GM18870 (cell line): ENCODE results near the gene TUBA3D.
"Not testable (repeated sequence)": the region's sequence is repeated elsewhere in the genome, so short reads cannot be mapped to it uniquely, and the experiment has no call there.

Source experiments
- ATAC-seq: cut with Tn5 transposase; IDR thresholded peaks from one replicate; pipeline ENCODE4 v1.9.1; 2021; ENCODE audit warnings: moderate library complexity; ENCODE audit not compliant: unreplicated experiment

Gene TUBA3D

DNA sequence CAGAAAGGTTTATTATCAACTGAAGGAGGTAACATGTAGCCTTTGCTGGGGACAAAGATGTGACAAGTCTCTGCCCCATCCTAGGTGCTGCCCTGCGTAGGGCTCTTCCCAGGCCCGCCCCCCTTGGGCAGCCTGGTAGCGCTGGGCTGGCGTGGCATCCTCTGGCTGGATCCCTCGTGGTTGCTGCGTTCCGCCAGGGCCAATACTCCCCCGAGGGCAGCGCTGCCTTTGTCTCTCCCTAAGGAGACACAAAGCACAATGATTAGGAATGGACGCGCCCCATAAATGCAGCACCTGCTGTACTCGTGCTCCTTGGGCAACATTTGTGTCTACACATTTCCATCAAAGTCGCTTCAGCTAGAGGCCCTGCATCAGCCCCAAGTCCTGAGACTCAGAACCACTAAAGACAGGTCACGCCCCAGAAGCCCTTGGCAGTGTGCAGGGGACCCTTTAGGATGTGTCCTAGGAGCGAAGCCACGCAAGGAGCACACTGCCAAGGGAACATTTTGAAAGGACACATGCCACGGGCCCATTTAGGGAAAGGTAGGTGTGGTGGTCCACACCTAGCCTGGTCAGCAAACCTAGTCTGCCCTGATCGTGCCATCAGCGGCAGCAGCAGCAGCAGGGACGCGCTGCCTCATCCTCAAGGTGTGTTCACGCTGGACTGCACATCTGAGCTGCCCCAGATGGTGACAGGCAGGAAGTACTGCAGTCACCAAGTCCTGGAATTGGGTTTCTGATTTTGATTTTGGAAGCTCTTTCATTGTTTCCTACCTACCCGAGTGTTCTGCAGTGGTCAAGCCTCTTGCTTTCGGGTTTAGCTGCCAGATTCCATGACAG is 8.3 kb downstream of the TUBA3D start:
- ATAC-seq = not testable (repeated sequence)

DNA sequence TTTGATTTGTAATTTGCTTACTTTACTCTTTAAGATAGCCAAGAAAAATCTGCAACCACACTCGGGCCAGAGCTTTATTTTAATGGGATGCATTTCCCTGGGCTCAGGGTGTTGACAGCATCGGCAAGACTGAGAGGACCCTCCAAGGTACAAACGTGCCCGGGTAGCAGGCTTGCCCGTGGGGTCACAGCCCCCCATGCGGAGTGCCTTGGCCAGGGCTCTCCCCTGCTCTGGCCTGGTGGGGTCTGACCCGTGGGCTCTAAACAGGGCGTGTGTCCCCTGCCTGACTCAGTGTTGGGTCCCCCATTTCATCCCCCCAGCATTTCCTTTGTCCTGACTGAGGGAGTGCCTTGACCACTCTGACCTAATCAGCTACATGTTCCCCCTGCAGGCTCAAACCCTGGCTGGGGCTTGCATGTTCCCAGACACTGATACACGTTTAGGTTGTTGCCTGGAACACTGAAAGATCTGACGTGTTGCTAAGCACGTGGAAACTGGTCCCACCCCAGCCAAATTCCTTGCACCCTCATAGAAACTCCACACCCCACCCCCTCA is 9.1 kb downstream of the TUBA3D start:
- not testable (repeated sequence) for ATAC-seq

DNA sequence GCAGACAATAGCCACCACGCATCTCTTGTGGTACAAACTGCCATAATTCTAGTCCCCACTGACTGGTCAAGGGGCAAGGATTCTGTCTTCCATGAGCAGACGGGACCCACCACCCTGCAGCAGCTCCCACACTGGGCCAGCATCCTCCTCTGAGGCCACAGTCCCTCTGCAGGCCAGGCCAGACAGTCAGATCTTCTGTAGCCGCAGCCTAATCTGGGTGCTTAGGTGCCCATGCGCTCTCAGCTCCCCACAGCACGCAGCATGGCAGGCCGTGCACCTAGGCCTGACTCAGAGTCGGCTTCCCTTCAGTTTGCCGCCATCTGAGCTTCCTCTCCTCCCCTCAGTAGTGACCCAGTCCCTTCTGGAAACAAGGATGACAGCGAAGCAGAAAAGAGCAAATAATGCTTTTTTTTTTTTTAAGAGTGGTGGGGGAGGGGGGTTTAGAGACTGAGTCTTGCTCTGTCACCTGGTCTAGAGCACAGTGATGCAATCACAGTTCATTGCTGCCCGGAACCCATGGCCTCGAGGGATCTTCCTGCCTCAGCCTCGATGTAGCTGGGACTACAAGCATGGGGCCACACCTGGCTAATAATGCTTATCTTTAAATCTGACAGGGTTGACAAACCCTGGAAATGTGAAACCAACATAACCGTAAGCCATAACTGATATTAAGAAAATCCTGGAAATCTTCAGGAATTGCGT is 10.4 kb downstream of the TUBA3D start:
- ATAC-seq = not testable (repeated sequence)

DNA sequence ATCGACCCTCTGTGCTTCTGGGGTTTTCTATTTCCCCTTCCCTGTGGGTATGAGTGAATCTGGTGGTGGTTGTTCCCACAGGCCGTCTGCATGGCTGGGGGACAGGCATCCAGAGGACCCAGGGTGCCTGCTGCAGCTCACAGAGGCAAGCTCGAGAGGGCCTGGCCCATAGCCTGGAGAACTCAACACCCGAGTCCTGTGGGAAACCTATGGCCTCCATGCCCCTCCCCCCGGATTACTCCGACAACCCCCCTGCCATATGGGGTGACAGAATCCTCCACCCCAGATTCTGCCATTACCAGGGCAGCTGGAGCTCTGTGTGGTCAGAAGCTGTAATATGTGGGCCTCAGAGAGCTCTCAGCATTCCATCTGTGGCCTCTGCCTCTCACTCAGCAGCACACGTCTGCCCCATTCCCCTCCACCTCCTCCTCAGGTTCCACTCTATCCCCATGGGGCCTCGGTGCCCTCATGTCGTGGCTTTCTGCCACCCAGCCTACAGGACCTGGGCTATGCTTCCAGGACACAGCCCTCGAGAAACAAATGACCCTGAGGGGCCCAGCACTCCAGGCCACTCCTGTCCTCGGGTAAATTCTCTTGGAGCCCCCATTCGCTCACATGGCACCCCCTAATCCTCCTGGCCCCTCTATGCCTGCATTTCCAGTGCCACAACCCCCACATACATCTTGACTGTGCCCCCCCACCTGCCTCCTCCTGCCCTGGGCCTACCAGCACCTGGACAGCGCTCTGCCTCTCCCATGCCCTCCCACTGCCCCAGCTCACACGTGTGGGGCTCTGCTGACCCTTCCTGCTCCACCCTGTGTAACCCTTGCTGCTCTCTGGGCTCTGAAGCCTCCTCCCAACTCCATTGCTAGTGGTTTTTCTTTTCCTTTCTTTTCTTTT is 12.6 kb downstream of the TUBA3D start:
- no peak for ATAC-seq

DNA sequence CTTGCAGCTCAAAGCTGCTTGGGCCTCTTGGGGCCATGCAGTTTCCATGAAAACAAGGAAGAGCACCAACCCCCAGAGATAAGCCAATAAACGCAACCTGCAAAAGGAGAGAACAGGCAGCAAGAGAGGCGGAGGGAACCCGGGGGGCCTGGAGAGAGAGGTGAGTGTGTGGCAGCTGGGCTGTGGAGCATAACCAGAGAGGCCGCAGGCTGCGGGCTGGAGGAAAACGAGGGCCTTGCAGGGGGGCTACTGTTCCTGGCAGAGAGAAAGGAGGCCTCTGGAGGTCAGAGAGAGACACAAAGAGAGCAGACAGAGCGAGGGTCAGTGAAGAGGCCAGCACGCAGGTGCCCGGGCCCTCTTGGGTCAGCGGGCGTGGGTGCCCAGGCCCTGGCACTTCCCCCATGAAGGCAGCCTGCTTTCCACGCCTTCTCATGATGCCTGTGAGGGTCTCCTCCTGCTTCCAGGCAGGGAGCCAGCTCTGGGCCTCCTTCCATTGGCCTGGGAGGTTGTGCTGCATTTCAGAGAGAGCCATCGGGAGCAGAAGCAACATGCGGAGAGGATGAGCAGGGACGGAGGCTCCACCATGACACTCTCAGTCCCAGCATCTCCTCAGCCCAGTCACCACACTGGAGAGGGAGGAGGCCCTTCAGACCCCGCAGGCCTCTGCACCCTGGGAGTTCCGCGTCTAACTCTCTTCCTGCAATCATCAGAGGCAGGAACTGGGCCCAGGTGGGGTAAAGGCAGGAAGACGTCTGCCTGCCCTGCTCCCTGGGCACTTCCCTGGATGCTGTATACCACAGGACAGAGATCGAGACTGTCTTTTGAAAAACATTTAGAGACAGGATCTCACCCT is 14.9 kb downstream of the TUBA3D start:
- not testable (repeated sequence) for ATAC-seq

DNA sequence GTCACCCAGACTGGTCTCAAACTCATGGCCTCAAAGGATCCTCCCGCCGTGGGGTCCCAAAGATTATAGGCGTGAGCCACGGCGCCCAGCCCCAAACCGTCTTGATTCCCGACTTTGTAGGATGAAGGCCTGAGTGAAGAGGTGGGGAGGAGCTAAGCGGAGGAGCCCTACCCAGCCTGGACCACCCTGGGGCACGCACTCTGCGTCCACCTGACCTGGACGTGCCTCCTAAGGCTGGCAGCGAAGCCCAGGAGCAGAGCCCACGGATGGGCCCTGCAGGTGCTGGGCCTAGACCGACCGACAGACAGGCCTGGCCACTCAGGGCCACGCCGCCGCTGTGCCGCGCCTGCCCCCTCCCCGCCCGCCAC is 15.5 kb downstream of the TUBA3D start:
- not testable (repeated sequence) for ATAC-seq

DNA sequence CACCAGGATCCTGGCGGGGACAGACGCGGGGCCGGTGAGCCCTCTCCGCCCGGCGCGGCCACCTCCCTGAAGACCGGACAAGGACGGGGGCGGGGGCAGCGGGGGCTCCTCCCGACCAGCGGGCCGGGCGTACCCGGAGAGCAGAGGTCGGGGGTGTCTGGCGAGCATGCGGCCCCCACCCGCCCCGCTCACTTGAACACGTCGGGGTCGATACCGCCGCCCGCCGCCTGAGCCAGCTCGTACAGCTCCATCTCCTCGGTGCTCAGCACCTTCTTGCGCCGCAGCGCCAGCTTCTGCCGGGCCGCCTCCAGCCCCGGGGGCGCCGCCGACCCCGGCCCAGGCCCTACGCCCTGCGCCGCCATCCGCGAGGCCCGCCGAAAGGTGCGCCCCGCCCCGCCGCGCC is 16.1 kb downstream of the TUBA3D start, which contains the start of gene MZT2A:
TSS of gene MZT2A (minus strand) at position 383 of the 403 bp plus-strand sequence. CDS start at position 362, 21 bp downstream.
- peak; percentile 22 for ATAC-seq

DNA sequence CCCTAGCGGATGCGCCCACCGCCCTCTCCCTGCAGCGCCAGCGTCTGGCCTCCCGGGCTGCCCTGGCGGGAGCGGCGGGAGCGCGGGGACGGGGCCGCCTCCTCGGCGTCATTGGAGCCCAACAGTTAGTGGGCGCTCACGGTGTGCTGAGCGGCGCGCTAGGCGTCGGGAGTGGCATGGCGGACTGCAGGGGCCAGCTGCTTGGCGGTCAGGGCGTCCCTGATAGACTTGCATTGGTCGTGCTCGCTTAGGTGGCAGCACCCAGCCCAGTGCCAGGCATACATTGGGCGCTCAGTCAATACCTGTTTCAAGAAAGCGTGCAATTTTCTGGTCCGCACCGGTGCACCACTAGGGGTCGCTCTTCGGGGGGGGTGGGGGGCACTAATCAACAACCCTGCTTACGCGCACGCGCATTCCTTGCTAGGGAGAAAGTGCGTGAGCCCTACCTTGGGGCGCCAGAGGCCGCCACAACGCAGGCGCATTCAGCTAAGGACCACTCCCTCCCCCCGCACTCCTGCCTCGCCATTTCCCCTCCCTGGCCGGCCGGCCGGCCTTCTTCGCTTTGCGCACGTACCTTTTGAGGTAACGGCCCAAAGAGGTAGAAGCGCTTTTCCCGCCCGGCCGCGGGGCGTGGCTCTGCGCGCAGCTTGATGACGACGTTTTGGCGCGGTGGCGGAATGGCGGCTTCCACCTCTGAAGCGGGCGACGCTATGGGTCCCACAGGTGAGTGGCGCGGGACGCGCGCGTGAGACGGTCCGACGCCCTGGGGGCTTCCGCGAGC is 16.7 kb downstream of the TUBA3D start:
- ATAC-seq = peak; percentile 58

DNA sequence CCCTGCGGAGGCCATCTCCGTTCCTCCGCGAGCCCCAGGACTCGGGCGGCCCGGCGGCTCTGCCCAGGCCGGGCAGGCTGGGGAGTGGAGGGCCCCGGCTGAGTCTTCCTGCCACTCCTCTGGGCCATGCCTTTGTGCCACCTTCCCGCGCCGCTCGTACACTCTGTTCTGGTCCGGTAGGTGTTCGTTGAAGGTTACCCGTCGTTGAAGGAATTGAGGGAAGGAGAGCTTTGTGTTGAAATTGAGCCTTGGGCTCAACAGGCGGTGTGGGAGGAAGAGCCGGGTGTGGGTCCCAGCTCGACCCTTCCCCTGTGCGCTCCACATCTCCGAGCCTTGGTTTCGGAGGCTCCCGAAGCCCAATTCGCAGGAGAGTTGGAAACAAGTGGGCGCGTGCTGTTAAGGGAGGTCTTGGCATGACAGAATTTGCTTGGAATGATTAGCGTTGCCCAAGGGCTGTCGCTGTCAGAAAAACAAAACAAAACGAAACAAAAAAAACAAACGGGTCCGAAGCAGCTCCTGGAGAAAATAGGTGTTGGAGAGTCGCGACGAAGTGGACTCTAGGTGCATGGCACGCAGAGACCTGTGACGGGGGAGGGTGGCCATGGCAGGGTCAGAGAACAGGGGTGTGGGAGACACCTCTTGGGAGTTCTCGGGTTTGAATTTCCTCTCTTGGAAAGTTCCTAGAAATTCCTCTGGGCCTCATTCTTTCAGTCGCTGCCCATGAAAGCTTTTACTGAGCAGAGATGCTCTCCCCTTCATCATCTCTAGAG is 17.5 kb downstream of the TUBA3D start:
- peak; percentile 23 for ATAC-seq

DNA sequence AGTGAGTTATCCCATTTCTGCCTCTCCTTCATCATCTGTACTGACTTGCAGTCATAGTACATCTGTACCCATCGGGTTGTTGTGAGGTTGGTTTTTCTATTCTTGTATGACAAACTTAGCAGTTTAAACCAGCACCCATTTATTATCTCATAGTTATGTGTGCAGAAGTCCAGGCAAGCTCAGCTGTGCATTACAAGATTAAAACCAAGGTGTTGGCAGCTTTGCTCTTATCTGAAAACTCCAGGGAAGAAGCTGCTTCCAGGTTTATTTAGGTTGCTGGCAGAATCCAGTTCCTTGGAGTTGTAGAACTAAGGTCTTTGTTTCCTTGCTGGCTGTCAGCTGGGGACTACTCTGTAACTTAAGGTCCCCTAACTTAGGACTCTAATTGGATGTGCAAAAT is 19.6 kb downstream of the TUBA3D start:
- not testable (repeated sequence) for ATAC-seq

DNA sequence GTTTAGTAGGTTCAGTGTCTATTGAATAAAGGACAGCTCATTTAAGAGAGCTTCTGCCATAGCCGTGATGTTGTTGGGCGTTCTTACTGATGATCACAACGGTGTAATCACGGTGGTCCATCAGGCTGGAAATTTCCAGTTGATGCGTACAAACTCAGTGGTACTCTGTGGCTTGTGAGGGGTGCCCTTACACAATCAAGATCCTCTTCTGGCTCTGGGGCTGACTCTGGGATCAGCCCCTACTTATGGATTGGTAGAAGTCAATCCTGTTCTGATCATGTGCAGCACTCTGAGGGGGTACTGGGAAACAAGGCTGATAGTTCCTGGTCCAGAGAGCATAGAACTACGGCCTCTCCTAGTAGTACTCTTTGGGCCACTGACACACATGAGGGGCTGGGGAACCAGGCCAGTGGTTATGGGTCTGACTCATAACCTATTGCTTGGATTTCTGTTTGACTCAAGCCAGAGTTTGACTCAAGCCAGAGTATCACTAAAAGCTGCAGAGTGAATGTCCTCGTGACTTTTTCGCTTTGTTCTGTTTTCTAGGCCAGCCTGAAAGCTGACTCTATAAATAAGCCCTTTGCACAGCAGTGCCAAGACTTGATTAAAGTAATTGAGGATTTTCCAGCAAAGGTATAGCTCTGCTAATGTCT is 22.5 kb downstream of the TUBA3D start:
- ATAC-seq = peak; percentile 96

DNA sequence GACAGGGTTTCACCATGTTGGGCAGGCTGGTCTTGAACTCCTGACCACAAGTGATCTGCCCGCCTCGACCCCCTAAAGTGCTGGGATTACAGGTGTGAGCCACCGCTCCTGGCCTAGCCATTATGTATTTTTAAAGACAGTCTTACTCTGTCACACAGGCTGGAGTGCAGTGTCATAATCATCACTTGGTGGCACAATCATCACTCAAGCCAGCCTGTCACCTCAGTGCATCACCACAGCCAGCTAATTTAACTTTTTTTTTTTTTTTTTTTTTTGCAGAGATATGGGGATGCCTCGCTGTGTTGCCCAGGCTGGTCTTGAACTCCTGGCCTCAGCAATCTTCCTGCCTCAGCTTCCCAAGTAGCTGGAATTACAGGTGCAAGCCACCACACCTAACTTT is 27.7 kb downstream of the TUBA3D start:
- ATAC-seq = not testable (repeated sequence)

DNA sequence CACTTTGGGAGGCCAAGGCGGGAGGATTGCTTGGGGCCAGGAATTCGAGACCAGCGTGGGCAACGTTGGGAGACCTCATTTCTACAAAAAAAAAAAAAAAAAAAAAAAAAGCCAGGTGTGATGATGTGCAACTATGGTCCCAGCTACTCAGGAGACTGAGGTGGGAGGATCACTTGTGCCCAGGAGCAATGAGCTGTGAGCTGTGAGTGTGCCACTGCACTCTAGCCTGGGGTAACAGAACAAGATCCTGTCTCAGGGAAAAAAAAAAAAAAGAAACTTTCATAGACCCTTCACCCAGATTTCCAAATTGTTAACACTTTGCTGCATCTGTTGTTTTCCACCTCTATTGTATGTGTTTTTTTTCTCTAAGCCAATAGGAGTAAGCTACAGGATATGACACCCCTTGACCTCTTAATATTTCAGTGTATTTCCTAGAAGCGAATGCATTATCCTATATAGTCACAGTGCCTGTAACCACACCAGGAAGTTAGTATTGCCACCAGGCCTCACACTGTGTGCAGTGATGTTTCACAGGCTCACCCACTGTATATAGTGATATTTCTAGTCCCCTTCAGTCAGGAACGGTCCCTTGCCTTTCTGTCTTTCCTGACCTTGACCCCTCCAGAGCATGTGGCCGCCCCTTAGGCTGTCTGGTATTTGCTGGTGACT is 28.3 kb downstream of the TUBA3D start:
- ATAC-seq = not testable (repeated sequence)

DNA sequence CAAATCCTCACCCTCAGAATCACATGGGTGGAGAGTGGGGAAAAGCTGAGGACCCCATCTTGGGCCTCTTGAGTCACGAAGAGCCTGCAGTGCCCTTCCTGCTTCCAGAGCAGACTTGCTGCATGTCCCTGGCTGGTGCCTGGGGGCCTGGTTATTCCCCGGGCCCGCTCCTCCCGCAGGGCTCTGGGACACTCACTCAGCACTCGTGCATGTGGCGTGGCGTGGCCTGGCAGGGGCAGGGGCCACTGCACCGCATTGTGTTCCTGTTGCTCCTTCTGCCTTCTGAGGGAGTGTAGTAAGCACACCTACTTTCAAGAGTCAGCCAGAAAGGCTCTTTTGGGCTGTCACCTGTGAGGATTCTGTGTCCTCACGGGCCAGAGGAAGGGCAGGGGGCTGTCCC is 33.7 kb downstream of the TUBA3D start:
- no peak for ATAC-seq

DNA sequence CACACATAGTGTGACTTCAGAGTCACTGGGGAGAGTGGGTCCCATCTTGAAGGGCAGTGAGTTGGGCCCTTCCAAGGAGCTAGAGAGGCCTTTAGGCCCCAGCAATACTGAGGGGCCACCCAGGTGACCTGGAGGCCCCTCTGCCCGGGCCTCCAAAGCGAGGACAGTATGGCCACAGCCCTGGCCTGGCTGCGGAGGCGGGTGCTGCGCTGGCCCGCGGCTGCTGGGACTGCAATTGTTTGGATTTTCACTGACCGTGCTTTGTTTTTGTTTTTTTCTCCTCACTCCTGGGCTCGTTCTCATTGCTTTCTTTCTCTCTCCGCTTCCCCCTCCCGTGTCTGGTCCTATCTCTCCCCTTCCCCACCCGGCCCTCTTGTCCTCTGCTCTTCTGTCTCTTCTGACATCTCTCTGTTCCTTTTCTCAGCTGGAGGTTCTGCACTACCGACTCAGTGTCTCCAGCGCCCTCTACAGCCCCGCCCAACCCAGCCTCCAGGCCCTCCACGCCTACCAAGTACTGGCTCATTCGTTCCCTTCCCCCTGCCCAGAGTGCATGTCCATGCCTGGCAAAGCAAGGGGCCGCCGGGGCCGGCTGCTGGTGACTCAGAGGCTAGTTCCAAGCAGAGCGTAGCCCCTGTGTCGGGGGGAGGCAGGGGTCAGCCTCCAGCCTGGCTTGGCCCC is 35.5 kb downstream of the TUBA3D start:
- ATAC-seq = not testable (repeated sequence)

DNA sequence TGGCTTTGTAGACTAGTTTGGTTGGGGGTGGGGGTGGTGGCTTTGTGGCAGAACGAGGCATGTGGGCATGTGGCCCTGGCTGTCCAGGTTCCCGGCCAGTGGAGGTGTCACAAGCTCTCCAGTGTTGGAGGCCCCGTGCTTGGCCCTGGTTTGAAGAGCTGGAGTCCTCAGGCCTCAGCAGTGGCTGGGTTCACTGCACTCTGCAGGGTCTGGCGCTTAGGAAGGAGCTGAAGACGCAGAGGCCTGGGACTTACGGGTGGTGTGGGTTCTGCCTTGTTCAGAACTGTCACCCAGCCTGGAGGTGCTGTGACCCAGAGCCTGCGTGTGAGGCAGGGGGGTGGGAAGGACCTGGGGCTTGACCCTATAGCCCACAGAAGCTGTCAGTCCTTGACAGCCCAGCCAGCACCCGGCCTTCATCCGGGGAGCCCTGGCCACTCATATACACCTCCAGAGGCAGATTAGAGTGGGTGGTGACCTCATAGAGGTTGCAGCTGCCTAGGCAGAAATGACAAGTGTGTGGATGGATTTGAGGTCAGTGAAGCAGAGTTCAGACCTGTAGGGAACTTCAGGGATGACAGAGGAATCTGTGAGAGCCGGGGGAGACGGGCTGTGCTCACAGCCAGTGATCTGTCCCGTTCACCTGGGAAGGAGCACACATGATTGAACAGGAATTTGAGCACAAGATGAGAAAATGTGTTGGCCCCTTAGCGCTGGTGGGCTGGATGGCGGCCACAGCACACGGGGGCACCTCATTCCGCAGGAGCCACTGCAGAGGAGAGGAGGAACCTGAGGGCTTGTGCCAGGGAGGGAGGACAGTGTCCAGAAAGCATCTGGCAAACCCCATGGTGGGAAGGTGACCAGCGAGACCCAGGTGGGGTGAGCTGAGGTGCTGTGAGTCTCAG is 36.3 kb downstream of the TUBA3D start:
- not testable (repeated sequence) for ATAC-seq
